Breast epithelium (tissue), 3 donors: ENCODE results near the gene USP6NL.

Experiments used
- CTCF ChIP-seq, 3 donors: fragments of 450-650 bp; IDR thresholded peaks; one replicate each; pipeline ENCODE4 v1.5.1; 2016 to 2017; ENCODE audit warnings: antibody characterized with exemption in 3 of 3, mild to moderate bottlenecking in 3 of 3, moderate library complexity in 3 of 3
- POLR2A ChIP-seq: fragments of 450-650 bp; IDR thresholded peaks from one replicate; pipeline ENCODE4 v1.6.1; 2016; ENCODE audit warnings: antibody characterized with exemption, mild to moderate bottlenecking, moderate library complexity
- POLR2AphosphoS5 ChIP-seq, 3 donors: sonication (generic); formaldehyde crosslinking; IDR thresholded peaks; one replicate each; pipeline ENCODE4 v1.6.1; 2017; ENCODE audit warnings: antibody characterized with exemption in 3 of 3

DNA sequence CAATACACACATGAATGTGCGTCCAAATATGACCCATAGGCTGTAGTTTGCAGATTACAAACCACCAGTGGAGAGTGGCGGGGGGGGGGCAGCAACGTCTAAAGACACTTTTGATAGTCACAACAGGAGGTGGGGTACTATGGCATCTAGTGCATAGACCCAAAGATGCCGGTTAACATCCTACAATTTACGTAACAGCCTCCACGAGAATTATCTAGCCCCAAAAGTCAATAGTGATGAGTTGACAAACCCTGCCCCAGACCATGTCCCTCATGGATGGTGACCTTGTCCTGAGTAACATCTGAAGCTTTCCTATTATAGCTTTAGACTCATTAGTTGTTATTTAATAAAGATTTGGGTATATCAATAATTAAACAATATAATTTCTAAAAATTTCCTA is 31.6 kb downstream of the USP6NL start:
- no peak for TF ChIP-seq CTCF (IDR thresholded peaks at IDR 0.05)
- TF ChIP-seq POLR2A: no peak
- TF ChIP-seq POLR2AphosphoS5 (IDR thresholded peaks at IDR 0.05): no peak
